AG10803 (cell line): ENCODE measurements around the gene MEX3A.
A peak's percentile ranks its signal among the peaks of the same experiment; 100 is the strongest.
"Not testable (repeated sequence)": the region's sequence is repeated elsewhere in the genome, so short reads cannot be mapped to it uniquely, and the experiment has no call there.

Experiments used
- DNase-seq: peaks from one replicate; pipeline ENCODE4 v3.0.0; 2010; ENCODE audit warnings: low read depth
- H3K4me3 ChIP-seq: 2 replicates; pipeline ENCODE4 v1.5.1; 2011; ENCODE audit warnings: mild to moderate bottlenecking, low read length, control low read depth
- CTCF ChIP-seq: conservative IDR thresholded peaks from 2 replicates; pipeline ENCODE4 v1.5.1; 2011; ENCODE audit warnings: mild to moderate bottlenecking, low read length, control low read depth, inconsistent platforms

The MEX3A gene

GRCh38 chr1:156126630-156127534 is 44.6 kb upstream of the MEX3A start:
- DNase-seq, result peak; percentile 97
- TF ChIP-seq CTCF, result peak; percentile 9; the same call in 1 of the 2 replicates
- H3K4me3 ChIP-seq, result peak overlapping the region; percentile 50

GRCh38 chr1:156126043-156126629 is 43.9 kb upstream of the MEX3A start:
- peak; percentile 97 for DNase-seq
- peak; percentile 67 for TF ChIP-seq CTCF
- H3K4me3 ChIP-seq, result peak overlapping the region; percentile 50

DNA sequence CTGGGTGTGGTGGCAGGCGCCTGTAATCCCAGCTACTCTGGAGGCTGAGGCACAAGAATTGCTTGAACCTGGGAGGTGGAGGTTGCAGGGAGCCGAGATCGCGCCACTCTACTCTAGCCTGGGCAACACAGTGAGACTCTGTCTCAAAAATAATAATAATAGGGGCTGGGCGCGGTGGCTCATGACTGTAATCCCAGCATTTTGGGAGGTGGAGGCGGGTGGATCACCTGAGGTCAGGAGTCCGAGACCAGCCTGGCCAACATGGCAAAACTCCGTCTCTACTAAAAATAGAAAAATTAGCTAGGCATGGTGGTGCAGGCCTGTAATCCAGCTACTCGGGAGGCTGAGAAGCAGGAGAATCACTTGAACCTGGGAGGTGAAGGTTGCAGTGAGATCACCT is 43.3 kb upstream of the MEX3A start:
- DNase-seq, result not testable (repeated sequence)
- H3K4me3 ChIP-seq, result peak overlapping the region; percentile 26; the same call in 1 of the 2 replicates

DNA sequence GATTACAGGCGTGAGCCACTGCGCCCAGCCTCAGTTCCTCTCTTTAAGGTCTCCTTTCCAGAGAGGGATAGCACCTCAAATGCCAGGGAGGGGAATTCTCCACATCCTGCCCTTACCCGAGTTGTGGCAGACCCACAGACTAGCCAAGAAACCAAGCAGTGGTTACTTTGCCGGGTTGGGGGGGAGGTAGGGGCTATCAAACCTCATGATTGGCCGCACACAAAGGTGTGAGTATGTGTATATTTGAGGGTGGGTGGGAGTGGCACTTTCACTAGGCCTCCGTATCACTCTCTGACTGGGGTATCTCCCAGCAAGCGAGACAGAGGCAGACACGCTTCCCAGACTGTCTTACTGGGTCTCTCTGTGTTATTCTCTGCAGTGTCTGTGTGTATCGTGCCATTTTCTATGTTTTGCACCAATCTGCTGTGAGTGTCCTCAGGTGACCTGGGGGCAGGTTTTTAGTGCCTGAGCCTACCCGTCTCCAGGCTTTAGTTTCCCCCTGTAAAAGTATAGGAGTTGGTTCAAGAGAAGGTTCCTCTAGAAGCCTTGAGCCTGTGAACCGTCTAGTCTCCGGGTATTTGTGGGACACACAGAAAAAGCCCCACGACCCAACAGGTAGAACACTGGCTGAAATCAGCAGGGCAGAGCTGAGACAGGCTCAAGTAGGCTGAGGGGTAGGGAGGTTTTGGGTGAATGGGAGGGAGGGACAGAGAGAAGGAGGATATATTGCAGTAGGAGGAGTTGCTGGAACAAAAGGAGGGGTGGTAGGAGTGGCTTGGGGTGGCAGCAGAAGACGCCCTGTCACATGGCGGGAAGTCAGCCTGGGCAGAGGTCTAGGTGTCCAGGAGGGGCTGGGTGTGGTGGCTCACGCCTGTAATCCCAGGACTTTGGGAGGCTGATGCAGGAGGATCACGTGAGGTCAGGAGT is 42.6 kb upstream of the MEX3A start:
- H3K4me3 ChIP-seq, result peak overlapping the region; percentile 45
- DNase-seq, result peak; percentile 74
- TF ChIP-seq CTCF, result no peak

GRCh38 chr1:156123356-156124196 is 41.3 kb upstream of the MEX3A start:
- peak; percentile 43 for TF ChIP-seq CTCF
- H3K4me3 ChIP-seq, result peak overlapping the region; percentile 100
- peak; percentile 97 for DNase-seq

GRCh38 chr1:156122519-156123355 is 40.5 kb upstream of the MEX3A start:
- TF ChIP-seq CTCF, result no peak; the same call in 1 of the 2 replicates
- DNase-seq, result peak; percentile 84
- peak overlapping the region; percentile 100 for H3K4me3 ChIP-seq
